Measurements from ENCODE around the gene FNDC3B.
"Not testable (repeated sequence)": the region's sequence is repeated elsewhere in the genome, so short reads cannot be mapped to it uniquely, and the experiment has no call there.

Gene FNDC3B

GRCh38 chr3:172039436-172040077 is at the start of gene FNDC3B:
FNDC3B (plus strand) TSS chr3:172039578; CDS start chr3:172112480, 72,902 bp downstream.
- peak; percentile 92 for DNase-seq (ENCODE audit: low read depth)
- in situ Hi-C loops (cut with HindIII; ENCODE audit: low sequenced_read_pairs), result no loop called here
- peak within 1 kb of the TSS; percentile 96 for H3K4me3 ChIP-seq (ENCODE audit: low read depth, low read length)
- no peak for TF ChIP-seq CTCF (IDR thresholded peaks at IDR 0.05; ENCODE audit: low read depth, low read length, missing control alignments)

- in situ Hi-C loops (cut with HindIII; ENCODE audit: low sequenced_read_pairs); DNase-seq (ENCODE audit: low read depth); H3K4me3 ChIP-seq (ENCODE audit: low read depth, low read length): not testable (repeated sequence)
These were observed 49.1 kb upstream of the FNDC3B start for GRCh38 chr3:171990239-171990638.

GRCh38 chr3:171991166-171991565 is 48.2 kb upstream of the FNDC3B start:
- H3K4me3 ChIP-seq (ENCODE audit: low read depth, low read length), result no peak overlapping the region
- no peak for TF ChIP-seq CTCF (IDR thresholded peaks at IDR 0.05; ENCODE audit: low read depth, low read length, missing control alignments)
- DNase-seq (ENCODE audit: low read depth), result no peak
- in situ Hi-C loops (cut with HindIII; ENCODE audit: low sequenced_read_pairs), result no loop called here

GRCh38 chr3:171994646-171995428 is 44.5 kb upstream of the FNDC3B start:
- in situ Hi-C loops (cut with HindIII; ENCODE audit: low sequenced_read_pairs), result no loop called here
- TF ChIP-seq CTCF (IDR thresholded peaks at IDR 0.05; ENCODE audit: low read depth, low read length, missing control alignments), result no peak
- no peak overlapping the region for H3K4me3 ChIP-seq (ENCODE audit: low read depth, low read length)
- DNase-seq (ENCODE audit: low read depth), result peak; percentile 86

- no peak overlapping the region for H3K4me3 ChIP-seq (ENCODE audit: low read depth, low read length)
- TF ChIP-seq CTCF (IDR thresholded peaks at IDR 0.05; ENCODE audit: low read depth, low read length, missing control alignments), result no peak
- no peak for DNase-seq (ENCODE audit: low read depth)
- in situ Hi-C loops (cut with HindIII; ENCODE audit: low sequenced_read_pairs), result no loop called here
These were observed 43.9 kb upstream of the FNDC3B start for GRCh38 chr3:171995486-171995885.

- no peak overlapping the region for H3K4me3 ChIP-seq (ENCODE audit: low read depth, low read length)
- DNase-seq (ENCODE audit: low read depth), result no peak
- in situ Hi-C loops (cut with HindIII; ENCODE audit: low sequenced_read_pairs), result no loop called here
- TF ChIP-seq CTCF (IDR thresholded peaks at IDR 0.05; ENCODE audit: low read depth, low read length, missing control alignments), result no peak
These were observed 43.1 kb upstream of the FNDC3B start for GRCh38 chr3:171996178-171996817.

GRCh38 chr3:171998731-171999130 is 40.6 kb upstream of the FNDC3B start:
- in situ Hi-C loops (cut with HindIII; ENCODE audit: low sequenced_read_pairs); DNase-seq (ENCODE audit: low read depth); H3K4me3 ChIP-seq (ENCODE audit: low read depth, low read length): not testable (repeated sequence)

- DNase-seq (ENCODE audit: low read depth); in situ Hi-C loops (cut with HindIII; ENCODE audit: low sequenced_read_pairs); H3K4me3 ChIP-seq (ENCODE audit: low read depth, low read length): not testable (repeated sequence)
These were observed 37.8 kb upstream of the FNDC3B start for GRCh38 chr3:172001616-172002015.

All from astrocyte of the cerebellum (primary cell).